ENCODE results near the gene ASTN2. TPM values are rescaled to one million over a fixed set of nuclear protein-coding genes. Genes with fewer than 3 reads are reported as not detected.

ASTN2 gene
- total RNA-seq, 2 experiments from 2014 or later = 1.7 to 4.2 TPM

- no peak overlapping the region for H3K27ac ChIP-seq (ENCODE audit: low read depth, low read length, poor library complexity, severe bottlenecking)
- H4K20me1 ChIP-seq (ENCODE audit: insufficient read depth, low read length) = no peaks in the 10 kb centered on the region
- ChIA-PET POLR2A (no interaction called here), CTCF (ENCODE audit: unreplicated experiment) (no interaction called here)
- no TSS peak for BruUV-seq (replicated peaks)
- no peak overlapping the region for H3K4me2 ChIP-seq (ENCODE audit: low read length)
- no peaks in the 10 kb centered on the region for H3K9me3 ChIP-seq (ENCODE audit: low read length)
- no peak overlapping the region for H2AFZ ChIP-seq (ENCODE audit: low read length)
- no peaks in the 10 kb centered on the region for H3K79me2 ChIP-seq (ENCODE audit: insufficient read depth, low read depth, low read length)
- no peaks in the 10 kb centered on the region for H3K4me1 ChIP-seq (ENCODE audit: insufficient read depth, low read length, poor library complexity, severe bottlenecking)
- TF ChIP-seq CTCF (conservative IDR thresholded peaks at IDR 0.05; ENCODE audit: low read length) (no peak), EZH2phosphoT487 (IDR thresholded peaks at IDR 0.05; ENCODE audit: borderline replicate concordance, low read depth, low read length) (no peak)
- DNase-seq (ENCODE audit: low spot score) = no peak
- no peaks in the 10 kb centered on the region for H3K9me2 ChIP-seq (ENCODE audit: insufficient read depth, low read length)
- no peaks in the 10 kb centered on the region for H3K36me3 ChIP-seq (ENCODE audit: insufficient read depth, low read length)
- intact Hi-C loops (cut with micrococcal nuclease; ENCODE audit: unreplicated experiment) = no loop called here
- H3K4me3 ChIP-seq (ENCODE audit: low read depth, low read length, poor library complexity, severe bottlenecking) = no peak overlapping the region
These were observed 401.3 kb downstream of the ASTN2 start for GRCh38 chr9:117013440-117013995.

- Histone ChIP-seq H3K27ac (ENCODE audit: low read depth, low read length, poor library complexity, severe bottlenecking) (no peak overlapping the region), H3K9me2 (ENCODE audit: insufficient read depth, low read length) (no peaks in the 10 kb centered on the region), H3K4me3 (ENCODE audit: low read depth, low read length, poor library complexity, severe bottlenecking) (no peak overlapping the region), H2AFZ (ENCODE audit: low read length) (no peak overlapping the region), H3K4me2 (ENCODE audit: low read length) (no peak overlapping the region), H3K9me3 (ENCODE audit: low read length) (no peaks in the 10 kb centered on the region), H4K20me1 (ENCODE audit: insufficient read depth, low read length) (no peaks in the 10 kb centered on the region), H3K79me2 (ENCODE audit: insufficient read depth, low read depth, low read length) (no peaks in the 10 kb centered on the region), H3K36me3 (ENCODE audit: insufficient read depth, low read length) (no peaks in the 10 kb centered on the region), H3K4me1 (ENCODE audit: insufficient read depth, low read length, poor library complexity, severe bottlenecking) (no peaks in the 10 kb centered on the region)
- ChIA-PET POLR2A (no interaction called here), CTCF (ENCODE audit: unreplicated experiment) (no interaction called here)
- no TSS peak for BruUV-seq (replicated peaks)
- intact Hi-C loops (cut with micrococcal nuclease; ENCODE audit: unreplicated experiment) = no loop called here
- DNase-seq (ENCODE audit: low spot score) = no peak
- TF ChIP-seq CTCF (conservative IDR thresholded peaks at IDR 0.05; ENCODE audit: low read length) (no peak), EZH2phosphoT487 (IDR thresholded peaks at IDR 0.05; ENCODE audit: borderline replicate concordance, low read depth, low read length) (no peak)
These were observed 404.8 kb downstream of the ASTN2 start for GRCh38 chr9:117010061-117010460.

GRCh38 chr9:117008876-117009275 is 406.0 kb downstream of the ASTN2 start:
- intact Hi-C loops (cut with micrococcal nuclease; ENCODE audit: unreplicated experiment) = no loop called here

More at GRCh38 chr9:117008876-117009275, 406.0 kb downstream of the ASTN2 start:
- Histone ChIP-seq H3K4me3 (ENCODE audit: low read depth, low read length, poor library complexity, severe bottlenecking) (no peak overlapping the region), H3K9me3 (ENCODE audit: low read length) (no peaks in the 10 kb centered on the region), H3K79me2 (ENCODE audit: insufficient read depth, low read depth, low read length) (no peaks in the 10 kb centered on the region), H3K4me1 (ENCODE audit: insufficient read depth, low read length, poor library complexity, severe bottlenecking) (no peaks in the 10 kb centered on the region), H4K20me1 (ENCODE audit: insufficient read depth, low read length) (no peaks in the 10 kb centered on the region), H3K9me2 (ENCODE audit: insufficient read depth, low read length) (no peaks in the 10 kb centered on the region), H3K4me2 (ENCODE audit: low read length) (no peak overlapping the region), H3K27ac (ENCODE audit: low read depth, low read length, poor library complexity, severe bottlenecking) (no peak overlapping the region), H2AFZ (ENCODE audit: low read length) (no peak overlapping the region), H3K36me3 (ENCODE audit: insufficient read depth, low read length) (no peaks in the 10 kb centered on the region)
- ChIA-PET CTCF (ENCODE audit: unreplicated experiment) (no interaction called here), POLR2A (interaction anchor here (0.6 kb wide), 1 partner anchor 15 kb away, joined by 3 read pairs; no protein-coding TSS in a partner anchor)
- DNase-seq (ENCODE audit: low spot score) = no peak
- TF ChIP-seq CTCF (conservative IDR thresholded peaks at IDR 0.05; ENCODE audit: low read length) = no peak
- no peak for TF ChIP-seq EZH2phosphoT487 (IDR thresholded peaks at IDR 0.05; ENCODE audit: borderline replicate concordance, low read depth, low read length)
- no TSS peak for BruUV-seq (replicated peaks)
